Calu3 (cell line): ENCODE measurements around the gene ABCB8. TPM values are rescaled to one million over a fixed set of nuclear protein-coding genes. Genes with fewer than 3 reads are reported as not detected.

Experiments used
- BruUV-seq: library from RNA; stranded (reverse); fragments of 400-500 nt; replicated peaks from 2 replicates; lab custom pipeline; 2021; lab: Mats Ljungman, UMichigan
- CTCF ChIA-PET: fragments of 300-600 bp; sonication (Branson Sonifier 250); formaldehyde crosslinking; loops from one replicate; lab custom pipeline; 2022; ENCODE audit warnings: antibody characterized with exemption; lab: Charles Lee
- DNase-seq: peaks from one replicate; pipeline ENCODE4 v3.0.0; 2022
- H3K27ac Mint-ChIP-seq: one replicate; pipeline ENCODE4 v1.8.0; 2022; ENCODE audit warnings: mixed read lengths; ENCODE audit not compliant: unreplicated experiment
- H3K27me3 Mint-ChIP-seq: one replicate; pipeline ENCODE4 v1.8.0; 2022; ENCODE audit warnings: mixed read lengths; ENCODE audit not compliant: unreplicated experiment
- H3K36me3 Mint-ChIP-seq: one replicate; pipeline ENCODE4 v1.8.0; 2022; ENCODE audit warnings: mild to moderate bottlenecking, moderate library complexity, mixed read lengths; ENCODE audit not compliant: insufficient read depth, unreplicated experiment
- H3K4me1 Mint-ChIP-seq: one replicate; pipeline ENCODE4 v1.8.0; 2022; ENCODE audit warnings: mild to moderate bottlenecking, low read depth, mixed read lengths; ENCODE audit not compliant: unreplicated experiment
- H3K4me3 Mint-ChIP-seq: one replicate; pipeline ENCODE4 v1.8.0; 2022; ENCODE audit warnings: mild to moderate bottlenecking, low read depth, moderate library complexity, mixed read lengths; ENCODE audit not compliant: unreplicated experiment
- H3K9me3 Mint-ChIP-seq: one replicate; pipeline ENCODE4 v1.8.0; 2022; ENCODE audit warnings: low read depth, mixed read lengths; ENCODE audit not compliant: unreplicated experiment
- CTCF ChIP-seq: fragments of 200-600 bp; IDR thresholded peaks from one replicate; pipeline ENCODE4 v1.8.0; 2022; ENCODE audit warnings: antibody characterized with exemption; ENCODE audit not compliant: unreplicated experiment
- intact Hi-C: fragments of 100-400 bp; cut with micrococcal nuclease; formaldehyde crosslinking; loops from one replicate; pipeline ENCODE4 v1.10.0; 2022; ENCODE audit not compliant: unreplicated experiment
- total RNA-seq: library from RNA; stranded (reverse); gene quantifications from 2 replicates; pipeline ENCODE4 v1.2.3, GENCODE V29; 2022

Gene ABCB8
- total RNA-seq, 1 experiment from 2014 or later = 40.2 TPM

DNA sequence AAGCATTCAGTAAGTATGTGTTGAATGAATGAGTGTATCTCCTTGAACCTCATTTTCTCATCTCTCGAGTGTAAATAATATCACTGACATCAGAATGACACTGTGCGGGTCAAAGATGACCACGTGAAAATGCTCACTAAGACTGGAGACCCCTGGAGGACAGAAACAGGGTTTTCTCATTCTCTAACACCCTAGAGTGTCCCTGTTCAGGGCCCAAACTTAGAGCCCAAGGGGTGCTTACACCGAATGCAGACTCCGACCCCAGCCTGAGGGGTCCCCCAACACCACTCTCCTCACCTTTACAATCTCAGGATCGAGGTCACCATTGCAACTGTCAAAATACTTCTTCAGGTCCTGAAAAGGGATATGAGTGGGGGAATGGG, 28.0 kb downstream of the ABCB8 start:
- intact Hi-C loops = no loop called here
- Mint-ChIP-seq H3K9me3 (no peaks in the 10 kb centered on the region), H3K4me1 (peaks cover 25% of the 10 kb centered on the region), H3K36me3 (peaks cover 51% of the 10 kb centered on the region), H3K27ac (peak overlapping the region; percentile 67), H3K27me3 (no peaks in the 10 kb centered on the region), H3K4me3 (peak overlapping the region; percentile 94)
- no TSS peak for BruUV-seq
- TF ChIP-seq CTCF = no peak
- DNase-seq = no peak
- CTCF ChIA-PET = no interaction called here

DNA sequence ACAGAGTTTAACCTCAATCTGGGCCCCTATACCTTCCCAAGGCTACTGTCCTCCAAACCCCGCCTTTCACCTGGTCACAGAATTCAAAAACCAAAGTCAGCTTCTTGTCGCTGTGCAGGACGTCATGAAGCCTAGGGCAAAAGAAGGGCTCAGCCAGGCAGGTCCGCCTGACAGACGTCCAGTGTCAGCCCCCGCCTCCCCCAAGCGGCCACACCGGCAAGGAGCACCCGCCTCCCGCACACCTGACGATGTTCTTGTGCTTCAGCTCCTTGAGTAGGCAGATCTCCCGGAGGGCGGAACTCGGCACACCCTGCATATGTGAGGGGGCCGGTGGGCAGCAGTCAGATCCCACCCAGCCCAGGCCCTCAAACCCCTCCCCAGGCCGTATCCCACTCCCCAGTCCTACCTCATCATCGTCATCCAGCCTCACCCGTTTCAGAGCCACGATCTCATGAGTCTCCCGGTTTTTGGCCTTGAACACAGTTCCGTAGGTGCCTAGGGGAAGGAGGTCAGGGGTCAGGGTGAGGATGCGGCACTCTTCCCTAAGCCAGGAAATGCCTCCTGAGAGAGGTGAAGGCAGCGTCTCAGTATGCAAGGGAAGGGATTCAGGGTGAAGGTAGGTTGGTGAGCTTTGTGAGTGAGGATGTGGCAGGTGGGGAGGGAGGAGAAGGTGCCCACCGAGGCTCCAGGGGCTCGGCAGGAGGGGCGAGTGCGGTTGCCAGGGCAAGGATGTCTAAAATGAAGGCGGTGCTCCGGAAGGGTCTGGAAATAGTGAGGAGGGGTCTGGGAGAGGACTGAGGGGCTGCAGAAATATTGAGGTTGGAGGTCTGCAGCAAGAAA, 28.6 kb downstream of the ABCB8 start:
- H3K4me1 Mint-ChIP-seq = peaks cover 32% of the 10 kb centered on the region
- peaks cover 57% of the 10 kb centered on the region for H3K36me3 Mint-ChIP-seq
- TF ChIP-seq CTCF = no peak
- H3K9me3 Mint-ChIP-seq = no peaks in the 10 kb centered on the region
- peak overlapping the region; percentile 94 for H3K4me3 Mint-ChIP-seq
- CTCF ChIA-PET = interaction anchor here (2.0 kb wide), 1 partner anchor 29 kb away, joined by 13 read pairs; the partner anchor contains the start of gene ABCB8
- H3K27me3 Mint-ChIP-seq = no peaks in the 10 kb centered on the region
- peak overlapping the region; percentile 67 for H3K27ac Mint-ChIP-seq
- BruUV-seq = no TSS peak
- DNase-seq = no peak
- intact Hi-C loops = no loop called here

- BruUV-seq = no TSS peak
- H3K27me3 Mint-ChIP-seq = no peaks in the 10 kb centered on the region
- H3K9me3 Mint-ChIP-seq = no peaks in the 10 kb centered on the region
- peak within 1 kb of the TSS; percentile 67 for H3K27ac Mint-ChIP-seq
- H3K4me3 Mint-ChIP-seq = peak within 1 kb of the TSS; percentile 94
- no peak for DNase-seq
- TF ChIP-seq CTCF = no peak
- intact Hi-C loops = no loop called here
- peaks cover 63% of the 10 kb centered on the region for H3K36me3 Mint-ChIP-seq
- H3K4me1 Mint-ChIP-seq = peaks cover 33% of the 10 kb centered on the region
- CTCF ChIA-PET = interaction anchor here (2.0 kb wide), 1 partner anchor 29 kb away, joined by 13 read pairs; the partner anchor contains the start of gene ABCB8
These were observed 29.3 kb downstream of the ABCB8 start, which contains the start of gene CDK5 for GRCh38 chr7:151057506-151057988. TSS of gene CDK5 (minus strand) at chr7:151057897. CDS start at chr7:151057848, 49 bp downstream.

DNA sequence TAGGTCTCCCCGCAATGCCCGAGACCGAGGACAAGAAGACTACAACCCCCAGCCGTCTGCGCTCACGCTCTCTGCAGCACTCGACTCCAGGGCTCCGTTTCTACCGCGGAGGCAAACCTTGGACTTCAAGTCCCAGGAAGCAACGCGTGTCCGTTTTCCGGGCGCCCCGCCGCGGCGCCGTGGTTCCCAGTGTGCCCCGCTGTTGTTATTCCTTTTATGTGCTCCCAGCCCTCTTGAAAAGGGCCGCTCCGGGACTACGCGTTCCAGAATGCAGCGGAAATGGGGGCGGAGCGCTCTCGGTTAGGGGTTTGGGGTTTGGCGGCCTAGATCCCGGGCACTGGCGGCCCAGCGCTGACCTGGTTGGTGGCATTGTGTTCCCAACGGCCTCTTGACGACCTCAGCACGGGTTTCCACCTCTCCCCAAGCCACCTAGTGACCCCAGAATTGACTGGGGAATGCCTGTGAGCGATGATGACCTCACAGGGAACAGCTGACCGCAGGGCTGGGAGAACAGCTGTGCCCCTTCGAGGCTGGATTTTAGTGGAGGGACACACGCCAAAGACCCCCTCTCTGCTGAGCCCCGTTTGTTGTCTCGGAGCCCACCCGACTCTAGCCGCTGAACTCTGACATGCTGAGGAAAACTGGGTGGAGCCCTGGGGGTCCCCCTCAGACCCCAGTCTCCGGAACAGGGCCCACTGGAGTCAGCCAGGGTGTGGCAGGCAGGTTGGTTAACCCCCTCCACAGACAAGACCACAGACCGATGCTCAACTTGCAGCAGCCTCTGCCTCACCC, 29.9 kb downstream of the ABCB8 start:
- TSS peak; percentile 55 for BruUV-seq
- CTCF ChIA-PET = interaction anchor here (1.2 to 2.0 kb wide), 2 partner anchors 8 to 30 kb away, joined by 3 to 13 read pairs; partner anchors contain the start of gene ABCB8

More for the DNA sequence above, 29.9 kb downstream of the ABCB8 start:
- TF ChIP-seq CTCF = no peak
- no peaks in the 10 kb centered on the region for H3K9me3 Mint-ChIP-seq
- H3K27me3 Mint-ChIP-seq = no peaks in the 10 kb centered on the region
- peaks cover 70% of the 10 kb centered on the region for H3K36me3 Mint-ChIP-seq
- peaks cover 33% of the 10 kb centered on the region for H3K4me1 Mint-ChIP-seq
- intact Hi-C loops = loop anchor here (1.0 kb wide), 1 partner anchor 30 kb away; the partner anchor contains the start of gene ABCB8
- peak overlapping the region; percentile 94 for H3K4me3 Mint-ChIP-seq
- DNase-seq = peak; percentile 96
- H3K27ac Mint-ChIP-seq = peak overlapping the region; percentile 67
